K562 (cell line): Measurements from ENCODE around the gene DPM1. TPM values are rescaled to one million over a fixed set of nuclear protein-coding genes. Genes with fewer than 3 reads are reported as not detected.

Experiments
- ATAC-seq: fragments of 200-7000 bp; cut with Tn5 transposase; 3 replicates; pipeline ENCODE4 v1.9.1; 2020; ENCODE audit warnings: moderate library complexity
- BruUV-seq: library from RNA; stranded (reverse); fragments of 400-500 nt; replicated peaks from 2 replicates; lab custom pipeline; 2021; lab: Mats Ljungman, UMichigan
- CTCF ChIA-PET: fragments of 300-600 bp; formaldehyde crosslinking; extraction: SDS; loops from one replicate; lab custom pipeline; 2021; ENCODE audit warnings: low intra/inter-chr PET ratio; lab: Yijun Ruan, JAX
- POLR2A ChIA-PET: fragments of 300-600, 350-650 bp; sonication (Branson Sonifier 250); formaldehyde crosslinking; extraction: SDS; loops from one replicate; lab custom pipeline; 2021; ENCODE audit warnings: antibody characterized with exemption, inconsistent platforms; lab: Yijun Ruan, JAX
- DNase-seq, 4 experiments: peaks; one replicate each; pipeline versions ENCODE4 v3.0.0 to v3.0.0-alpha.2; 2011 to 2018; ENCODE audit warnings: low spot score in 3 of 4, mixed read lengths in 3 of 4; ENCODE audit errors: extremely low read depth in 1 of 4
- FAIRE-seq: peaks from 2 replicates; lab custom pipeline; 2011; peaks lifted over from hg19 to GRCh38; lab: Jason Lieb, UNC
- H2AFZ ChIP-seq: 2 replicates; pipeline ENCODE4 v1.6.0; 2011; ENCODE audit warnings: low read depth, low read length, control low read depth, inconsistent platforms
- H3K27ac ChIP-seq: fragments of 200-600 bp; 3 replicates; pipeline ENCODE4 v1.8.0; 2011; ENCODE audit warnings: low read depth, mild to moderate bottlenecking, control low read depth, inconsistent platforms, low read length, moderate library complexity, mixed read lengths; ENCODE audit errors: extremely low read depth
- H3K27me3 ChIP-seq, 2 experiments: fragments of 300-600 bp in 1 of 2; 2 replicates in 1 of 2; 3 replicates in 1 of 2; pipeline versions ENCODE4 v1.6.0 to v1.8.0; 2011; ENCODE audit warnings: inconsistent platforms in 2 of 2, low read length in 2 of 2, mild to moderate bottlenecking in 1 of 2, mixed read lengths in 1 of 2, moderate library complexity in 1 of 2; ENCODE audit not compliant: control insufficient read depth in 2 of 2, insufficient read depth in 2 of 2
- H3K36me3 ChIP-seq: fragments of 300-600 bp; 3 replicates; pipeline ENCODE4 v1.8.0; 2011; ENCODE audit warnings: mild to moderate bottlenecking, low read length, inconsistent platforms; ENCODE audit not compliant: control insufficient read depth, insufficient read depth
- H3K4me1 ChIP-seq, 2 experiments: fragments of 200-600 bp in 1 of 2; replicated peaks in 1 of 2; 2 replicates in 1 of 2; 3 replicates in 1 of 2; pipeline versions ENCODE4 v1.5.1 to v1.8.0; 2011; ENCODE audit warnings: inconsistent platforms in 2 of 2, low read length in 2 of 2, mild to moderate bottlenecking in 1 of 2, mixed read lengths in 1 of 2, moderate library complexity in 1 of 2; ENCODE audit not compliant: control insufficient read depth in 2 of 2, insufficient read depth in 2 of 2
- H3K4me2 ChIP-seq: 2 replicates; pipeline ENCODE4 v1.6.1; 2011; ENCODE audit warnings: low read length, control low read depth, inconsistent platforms, mixed read lengths; ENCODE audit not compliant: insufficient read depth
- H3K4me3 ChIP-seq: fragments of 200-600 bp; sonication (generic), shearing (Covaris generic); 2 replicates; pipeline ENCODE4 v1.5.1; 2016; ENCODE audit warnings: control low read depth, inconsistent platforms
- H3K79me2 ChIP-seq: fragments of 200-600 bp; 3 replicates; pipeline ENCODE4 v1.8.0; 2011; ENCODE audit warnings: low read length, inconsistent platforms; ENCODE audit not compliant: control insufficient read depth, insufficient read depth
- H3K9ac ChIP-seq, 2 experiments: 2 replicates each; pipeline versions ENCODE4 v1.6.0 to v1.6.1; 2011; ENCODE audit warnings: low read depth in 2 of 2, low read length in 2 of 2, control low read depth in 1 of 2, inconsistent platforms in 1 of 2, mild to moderate bottlenecking in 1 of 2, mixed read lengths in 1 of 2; ENCODE audit not compliant: insufficient read depth in 1 of 2
- H3K9me1 ChIP-seq: one replicate; pipeline ENCODE4 v1.6.0; 2011; ENCODE audit warnings: inconsistent platforms, mild to moderate bottlenecking, low read length, moderate library complexity; ENCODE audit not compliant: control insufficient read depth, insufficient read depth
- H3K9me3 ChIP-seq: replicated peaks from 2 replicates; pipeline ENCODE4 v1.5.1; 2011; ENCODE audit warnings: low read depth, low read length, inconsistent platforms; ENCODE audit not compliant: control insufficient read depth, insufficient read depth
- H4K20me1 ChIP-seq: replicated peaks from 2 replicates; pipeline ENCODE4 v1.6.1; 2011; ENCODE audit warnings: low read length, inconsistent platforms, mixed read lengths; ENCODE audit not compliant: control insufficient read depth, insufficient read depth
- ARHGAP35 ChIP-seq: fragments of 450-650 bp; IDR thresholded peaks from 2 replicates; pipeline ENCODE4 v1.6.1; 2018; ENCODE audit not compliant: partially characterized antibody
- ARID1B ChIP-seq: fragments of 450-650 bp; IDR thresholded peaks from 2 replicates; pipeline ENCODE4 v1.6.1; 2016; ENCODE audit warnings: antibody characterized with exemption, mild to moderate bottlenecking, inconsistent platforms
- MYBL2 ChIP-seq, 2 experiments: fragments of 450-650 bp in 1 of 2; sonication (generic) in 1 of 2; formaldehyde crosslinking in 1 of 2; IDR thresholded peaks; 2 replicates each; pipeline versions ENCODE4 v1.6.1 to v1.8.1; 2017 to 2022; ENCODE audit warnings: borderline replicate concordance in 1 of 2, inconsistent platforms in 1 of 2, low read depth in 1 of 2, mild to moderate bottlenecking in 1 of 2, missing genetic modification reagents in 1 of 2, moderate library complexity in 1 of 2
- PCBP2 ChIP-seq: fragments of 200-400 bp; formaldehyde crosslinking; IDR thresholded peaks from 2 replicates; pipeline ENCODE4 v1.6.1; 2018; ENCODE audit warnings: low read length, low read depth, mild to moderate bottlenecking, moderate library complexity; ENCODE audit not compliant: poor library complexity, severe bottlenecking
- POLR3A ChIP-seq: IDR thresholded peaks from 2 replicates; pipeline ENCODE4 v1.6.1; 2011; ENCODE audit warnings: borderline replicate concordance, mild to moderate bottlenecking, moderate library complexity; ENCODE audit not compliant: insufficient read length, insufficient read depth; ENCODE audit errors: extremely low read depth
- PURB ChIP-seq: sonication (generic); formaldehyde crosslinking; IDR thresholded peaks from 2 replicates; pipeline ENCODE4 v1.9.0; 2021; ENCODE audit warnings: low read depth, mild to moderate bottlenecking, missing genetic modification reagents
- RFX7 ChIP-seq: fragments of 250-450 bp; sonication (Bioruptor Pico); IDR thresholded peaks from 2 replicates; pipeline ENCODE4 v1.5.1; 2021; ENCODE audit warnings: mild to moderate bottlenecking
- TCF15 ChIP-seq: fragments of 250-450 bp; sonication (Bioruptor Pico); IDR thresholded peaks from 2 replicates; pipeline ENCODE4 v1.8.0; 2022; ENCODE audit warnings: moderate library complexity, mild to moderate bottlenecking, inconsistent platforms
- TCFL5 ChIP-seq: fragments of 250-450 bp; sonication (Bioruptor Pico); conservative IDR thresholded peaks from 2 replicates; pipeline ENCODE4 v1.6.1; 2021; ENCODE audit warnings: mild to moderate bottlenecking, moderate library complexity, matching md5 sums
- TFAM ChIP-seq: fragments of 250-450 bp; sonication (Bioruptor Pico); conservative IDR thresholded peaks from 2 replicates; pipeline ENCODE4 v1.5.0; 2021; ENCODE audit warnings: mild to moderate bottlenecking, moderate library complexity
- ZBTB7A ChIP-seq: IDR thresholded peaks from 2 replicates; pipeline ENCODE4 v1.6.1; 2011; ENCODE audit warnings: low read depth, mild to moderate bottlenecking, low read length, moderate library complexity, borderline replicate concordance; ENCODE audit not compliant: control insufficient read depth
- ZKSCAN8 ChIP-seq: fragments of 200-800 bp; sonication (Bioruptor generic); IDR thresholded peaks from 2 replicates; pipeline ENCODE4 v1.6.1; 2016; ENCODE audit warnings: missing genetic modification characterization, missing compliant biosample characterization
- ZNF224 ChIP-seq: sonication (generic); formaldehyde crosslinking; IDR thresholded peaks from 2 replicates; pipeline ENCODE4 v1.8.0; 2022; ENCODE audit warnings: mild to moderate bottlenecking, missing genetic modification reagents
- ZNF717 ChIP-seq: fragments of 250-450 bp; sonication (Bioruptor Pico); IDR thresholded peaks from 2 replicates; pipeline ENCODE4 v1.5.0; 2021
- in situ Hi-C: fragments of 300-500 bp; cut with MboI; formaldehyde crosslinking; loops from 4 replicates; pipeline ENCODE4 v1.15.0; 2018; ENCODE audit warnings: inconsistent platforms, mixed read lengths
- intact Hi-C: fragments of 100-400 bp; cut with micrococcal nuclease; formaldehyde crosslinking; loops from 2 replicates; pipeline ENCODE4 v1.14.2; 2022
- polyA plus RNA-seq, 8 experiments: library from polyadenylated mRNA; depleted of rRNA in 4 of 8; stranded (reverse) in 5 of 8; unstranded in 3 of 8; fragments of >200 nt; fragmentation: Nextera tagmentation in 2 of 8; fragmentation: Illumina TruSeq in 1 of 8; extraction: Ambion mirVana in 2 of 8; extraction: Trizol in 1 of 8; gene quantifications; 2 replicates each; pipeline versions ENCODE4 v1.2.1 to v1.2.3, GENCODE V29; 2011 to 2014; ENCODE audit warnings: inconsistent platforms in 1 of 8, missing spikeins in 1 of 8
- total RNA-seq, 7 experiments: library from RNA; depleted of rRNA in 6 of 7; stranded (reverse); fragments of >200 nt in 6 of 7; fragmentation: Illumina TruSeq in 2 of 7; extraction: Trizol in 2 of 7; gene quantifications; 2 replicates each; pipeline versions ENCODE4 v1.2.1 to v1.2.3, GENCODE V29; 2011 to 2021; ENCODE audit warnings: low replicate concordance in 1 of 7
- TF ChIP-seq, protein P1 (sequence below): sonication (generic); formaldehyde crosslinking; IDR thresholded peaks from 2 replicates; pipeline ENCODE4 v1.8.1; 2023; ENCODE audit warnings: mild to moderate bottlenecking, missing genetic modification reagents
- TF ChIP-seq, protein P2 (sequence below): fragments of 450-650 bp; formaldehyde crosslinking; IDR thresholded peaks from 2 replicates; pipeline ENCODE4 v1.4.0; 2020; ENCODE audit warnings: mild to moderate bottlenecking, moderate library complexity

DPM1 gene
- total and polyA plus RNA-seq, 9 of the 15 experiments (the other 6 are each of a cell fraction or from before 2014, with no cell fraction given) = 75.2 to 190 (median 153) TPM

GRCh38 chr20:50953821-50954220, 4.5 kb downstream of the DPM1 start:
- no peak for TF ChIP-seq PCBP2
- TF ChIP-seq POLR3A = no peak
- TF ChIP-seq, protein P1, sequence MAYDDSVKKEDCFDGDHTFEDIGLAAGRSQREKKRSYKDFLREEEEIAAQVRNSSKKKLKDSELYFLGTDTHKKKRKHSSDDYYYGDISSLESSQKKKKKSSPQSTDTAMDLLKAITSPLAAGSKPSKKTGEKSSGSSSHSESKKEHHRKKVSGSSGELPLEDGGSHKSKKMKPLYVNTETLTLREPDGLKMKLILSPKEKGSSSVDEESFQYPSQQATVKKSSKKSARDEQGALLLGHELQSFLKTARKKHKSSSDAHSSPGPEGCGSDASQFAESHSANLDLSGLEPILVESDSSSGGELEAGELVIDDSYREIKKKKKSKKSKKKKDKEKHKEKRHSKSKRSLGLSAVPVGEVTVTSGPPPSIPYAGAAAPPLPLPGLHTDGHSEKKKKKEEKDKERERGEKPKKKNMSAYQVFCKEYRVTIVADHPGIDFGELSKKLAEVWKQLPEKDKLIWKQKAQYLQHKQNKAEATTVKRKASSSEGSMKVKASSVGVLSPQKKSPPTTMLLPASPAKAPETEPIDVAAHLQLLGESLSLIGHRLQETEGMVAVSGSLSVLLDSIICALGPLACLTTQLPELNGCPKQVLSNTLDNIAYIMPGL (CRISPR knock-in tag) = no peak
- TF ChIP-seq TCF15 (CRISPR knock-in tag) = no peak
- TF ChIP-seq PURB (CRISPR knock-in tag) = no peak
- TF ChIP-seq MYBL2 (IDR thresholded peaks at IDR 0.05; ENCODE audit: low read depth) = no peak
- TF ChIP-seq MYBL2 (CRISPR knock-in tag; IDR thresholded peaks at IDR 0.05; ENCODE audit: borderline replicate concordance) = no peak
- no peak for TF ChIP-seq ZNF224 (CRISPR knock-in tag)
- TF ChIP-seq ARID1B = no peak
- no peak for TF ChIP-seq TCFL5 (CRISPR knock-in tag)
- no peak for TF ChIP-seq ARHGAP35
- no peak for TF ChIP-seq ZBTB7A
- TF ChIP-seq ZNF717 (CRISPR knock-in tag) = no peak
- no peak for TF ChIP-seq TFAM (CRISPR knock-in tag)
- TF ChIP-seq, protein P2, sequence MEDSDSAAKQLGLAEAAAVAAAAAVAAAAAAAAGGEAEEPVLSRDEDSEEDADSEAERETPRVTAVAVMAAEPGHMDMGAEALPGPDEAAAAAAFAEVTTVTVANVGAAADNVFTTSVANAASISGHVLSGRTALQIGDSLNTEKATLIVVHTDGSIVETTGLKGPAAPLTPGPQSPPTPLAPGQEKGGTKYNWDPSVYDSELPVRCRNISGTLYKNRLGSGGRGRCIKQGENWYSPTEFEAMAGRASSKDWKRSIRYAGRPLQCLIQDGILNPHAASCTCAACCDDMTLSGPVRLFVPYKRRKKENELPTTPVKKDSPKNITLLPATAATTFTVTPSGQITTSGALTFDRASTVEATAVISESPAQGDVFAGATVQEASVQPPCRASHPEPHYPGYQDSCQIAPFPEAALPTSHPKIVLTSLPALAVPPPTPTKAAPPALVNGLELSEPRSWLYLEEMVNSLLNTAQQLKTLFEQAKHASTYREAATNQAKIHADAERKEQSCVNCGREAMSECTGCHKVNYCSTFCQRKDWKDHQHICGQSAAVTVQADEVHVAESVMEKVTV = no peak
- TF ChIP-seq ZKSCAN8 = no peak
- TF ChIP-seq RFX7 (CRISPR knock-in tag) = no peak

More at GRCh38 chr20:50953821-50954220, 4.5 kb downstream of the DPM1 start:
- in situ Hi-C loops = no loop called here
- peaks cover 69% of the 10 kb centered on the region for H3K36me3 ChIP-seq
- H4K20me1 ChIP-seq = peaks cover 20% of the 10 kb centered on the region
- FAIRE-seq (no peak), ATAC-seq (no peak), DNase-seq (no peak)
- CTCF ChIA-PET = no interaction called here
- BruUV-seq = no TSS peak
- POLR2A ChIA-PET = no interaction called here
- no peak overlapping the region for H3K4me3 ChIP-seq
- H3K9me3 ChIP-seq = no peaks in the 10 kb centered on the region
- intact Hi-C loops = no loop called here
- H3K4me1 ChIP-seq = peaks cover 4 to 7% of the 10 kb centered on the region in 2 experiments; a peak in 2 of 5 replicates
- H2AFZ ChIP-seq = no peak overlapping the region
- H3K27ac ChIP-seq = no peak overlapping the region
- H3K79me2 ChIP-seq = peaks cover 68% of the 10 kb centered on the region
- H3K27me3 ChIP-seq = no peaks in the 10 kb centered on the region
- H3K9me1 ChIP-seq = no peaks in the 10 kb centered on the region
- no peak overlapping the region for H3K4me2 ChIP-seq
- H3K9ac ChIP-seq = no peak overlapping the region
